Keratinocyte (primary cell): Measurements from ENCODE around the gene NFIC.

Experiments used
- EZH2 ChIP-seq: IDR thresholded peaks from one replicate; pipeline ENCODE4 v1.6.1; 2012; ENCODE audit warnings: inconsistent platforms, mild to moderate bottlenecking, low read length, moderate library complexity
- TF ChIP-seq, protein P1 (sequence below), 3 experiments: IDR thresholded peaks in 1 of 3; conservative IDR thresholded peaks in 1 of 3; optimal IDR thresholded peaks in 1 of 3; 2 replicates in 2 of 3; 3 replicates in 1 of 3; pipeline versions ENCODE3 to v1.5.1; 2011; ENCODE audit warnings: low read length in 3 of 3, mild to moderate bottlenecking in 3 of 3, moderate library complexity in 2 of 3, control low read depth in 1 of 3, inconsistent platforms in 1 of 3; ENCODE audit not compliant: insufficient read depth in 2 of 3; ENCODE audit errors: extremely low read depth in 1 of 3

DNA sequence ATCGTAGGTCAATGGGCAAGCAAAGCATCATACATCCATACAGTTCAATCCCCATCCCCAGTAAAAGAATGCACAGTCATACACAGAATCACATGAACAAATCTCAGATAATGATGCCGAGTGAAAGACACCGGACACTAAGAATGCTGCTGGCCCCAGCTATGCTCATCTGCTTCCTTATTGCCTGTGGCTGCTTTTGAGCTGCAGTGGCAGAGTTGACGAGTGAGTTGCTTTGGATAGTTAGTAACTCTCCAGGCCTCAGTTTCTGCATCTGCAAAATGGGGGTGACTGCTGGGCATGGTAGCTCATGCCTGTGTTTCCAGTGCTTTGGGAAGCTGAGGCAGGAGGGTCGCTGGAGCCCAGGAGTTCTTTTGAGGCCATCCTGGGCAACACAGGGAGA lies 12.9 kb upstream of the NFIC start:
- TF ChIP-seq, protein P1, sequence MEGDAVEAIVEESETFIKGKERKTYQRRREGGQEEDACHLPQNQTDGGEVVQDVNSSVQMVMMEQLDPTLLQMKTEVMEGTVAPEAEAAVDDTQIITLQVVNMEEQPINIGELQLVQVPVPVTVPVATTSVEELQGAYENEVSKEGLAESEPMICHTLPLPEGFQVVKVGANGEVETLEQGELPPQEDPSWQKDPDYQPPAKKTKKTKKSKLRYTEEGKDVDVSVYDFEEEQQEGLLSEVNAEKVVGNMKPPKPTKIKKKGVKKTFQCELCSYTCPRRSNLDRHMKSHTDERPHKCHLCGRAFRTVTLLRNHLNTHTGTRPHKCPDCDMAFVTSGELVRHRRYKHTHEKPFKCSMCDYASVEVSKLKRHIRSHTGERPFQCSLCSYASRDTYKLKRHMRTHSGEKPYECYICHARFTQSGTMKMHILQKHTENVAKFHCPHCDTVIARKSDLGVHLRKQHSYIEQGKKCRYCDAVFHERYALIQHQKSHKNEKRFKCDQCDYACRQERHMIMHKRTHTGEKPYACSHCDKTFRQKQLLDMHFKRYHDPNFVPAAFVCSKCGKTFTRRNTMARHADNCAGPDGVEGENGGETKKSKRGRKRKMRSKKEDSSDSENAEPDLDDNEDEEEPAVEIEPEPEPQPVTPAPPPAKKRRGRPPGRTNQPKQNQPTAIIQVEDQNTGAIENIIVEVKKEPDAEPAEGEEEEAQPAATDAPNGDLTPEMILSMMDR (optimal IDR thresholded peaks at IDR 0.05 in 1 of 3, IDR thresholded peaks at IDR 0.05 in 1 of 3, conservative IDR thresholded peaks at IDR 0.05 in 1 of 3; ENCODE audit: extremely low read depth in 1 of 3, insufficient read depth in 2 of 3, low read length in 3 of 3): no peak
- no peak for TF ChIP-seq EZH2
